GM23338 (cell line): ENCODE results near the gene XG. TPM values are rescaled to one million over a fixed set of nuclear protein-coding genes. Genes with fewer than 3 reads are reported as not detected.

ENCODE experiments used
- ATAC-seq: fragments of 200-7000 bp; cut with Tn5 transposase; 3 replicates; pipeline ENCODE4 v1.9.1; 2020
- DNase-seq: peaks from one replicate; pipeline ENCODE4 v3.0.0-alpha.2; 2015; ENCODE audit warnings: low spot score
- H2AFZ ChIP-seq: fragments of 200-600 bp; sonication (generic); 2 replicates; pipeline ENCODE4 v1.8.0; 2016; ENCODE audit warnings: antibody characterized with exemption, mild to moderate bottlenecking, moderate library complexity
- H3F3A ChIP-seq: fragments of 200-600 bp; sonication (generic); replicated peaks from 2 replicates; pipeline ENCODE4 v1.8.0; 2017; ENCODE audit warnings: antibody characterized with exemption, mixed run types, low read depth
- H3K27ac ChIP-seq: fragments of 200-600 bp; sonication (generic); 2 replicates; pipeline ENCODE4 v1.6.1; 2016; ENCODE audit warnings: low read depth
- H3K27me3 ChIP-seq: fragments of 200-600 bp; sonication (generic); 2 replicates; pipeline ENCODE4 v1.8.0; 2016; ENCODE audit warnings: mild to moderate bottlenecking, mixed run types, moderate library complexity; ENCODE audit not compliant: insufficient read depth
- H3K36me3 ChIP-seq: fragments of 200-600 bp; sonication (generic); 2 replicates; pipeline ENCODE4 v1.8.0; 2016; ENCODE audit warnings: mild to moderate bottlenecking; ENCODE audit not compliant: insufficient read depth
- H3K4me1 ChIP-seq: fragments of 200-600 bp; sonication (generic); 2 replicates; pipeline ENCODE4 v1.8.0; 2016; ENCODE audit warnings: mild to moderate bottlenecking, moderate library complexity; ENCODE audit not compliant: insufficient read depth
- H3K4me2 ChIP-seq: fragments of 200-600 bp; sonication (generic); 2 replicates; pipeline ENCODE4 v1.7.1; 2017; ENCODE audit warnings: mixed run types
- H3K4me3 ChIP-seq: fragments of 200-600 bp; sonication (generic); 2 replicates; pipeline ENCODE4 v1.6.1; 2016; ENCODE audit warnings: mixed run types
- H3K79me2 ChIP-seq: fragments of 200-600 bp; sonication (generic); replicated peaks from 2 replicates; pipeline ENCODE4 v1.8.0; 2017; ENCODE audit warnings: mild to moderate bottlenecking; ENCODE audit not compliant: insufficient read depth
- H3K9me2 ChIP-seq: fragments of 200-600 bp; sonication (generic); 2 replicates; pipeline ENCODE4 v1.8.0; 2017; ENCODE audit not compliant: insufficient read depth
- H4K20me1 ChIP-seq: fragments of 200-600 bp; sonication (generic); replicated peaks from 2 replicates; pipeline ENCODE4 v1.8.0; 2017; ENCODE audit warnings: mild to moderate bottlenecking; ENCODE audit not compliant: insufficient read depth
- H3K27ac Mint-ChIP-seq: 2 replicates; pipeline ENCODE4 v1.8.0; 2020; ENCODE audit warnings: inconsistent platforms, mild to moderate bottlenecking, moderate library complexity, mixed read lengths
- H3K27me3 Mint-ChIP-seq: 3 replicates; pipeline ENCODE4 v1.8.0; 2022; ENCODE audit warnings: low read depth, mild to moderate bottlenecking, moderate library complexity, mixed read lengths, inconsistent platforms; ENCODE audit not compliant: insufficient read depth, poor library complexity
- H3K36me3 Mint-ChIP-seq: 3 replicates; pipeline ENCODE4 v1.8.0; 2021; ENCODE audit warnings: low read depth, mild to moderate bottlenecking, inconsistent platforms, moderate library complexity, mixed read lengths
- H3K4me1 Mint-ChIP-seq: 3 replicates; pipeline ENCODE4 v1.8.0; 2020; ENCODE audit warnings: mild to moderate bottlenecking, inconsistent platforms, mixed read lengths
- H3K4me3 Mint-ChIP-seq: 3 replicates; pipeline ENCODE4 v1.8.0; 2021; ENCODE audit warnings: moderate library complexity, mild to moderate bottlenecking, inconsistent platforms, mixed read lengths
- H3K9me3 Mint-ChIP-seq: 3 replicates; pipeline ENCODE4 v1.8.0; 2020; ENCODE audit warnings: moderate library complexity, mild to moderate bottlenecking, inconsistent platforms, mixed read lengths
- CREB1 ChIP-seq: fragments of 250-450 bp; sonication (Bioruptor Pico); IDR thresholded peaks from 2 replicates; pipeline ENCODE4 v1.5.0; 2020; ENCODE audit warnings: low read depth, mild to moderate bottlenecking, moderate library complexity
- EZH2 ChIP-seq: fragments of 200-600 bp; sonication (generic); IDR thresholded peaks from one replicate; pipeline ENCODE4 v1.8.0; 2017; ENCODE audit warnings: antibody characterized with exemption, mild to moderate bottlenecking, low read depth; ENCODE audit not compliant: unreplicated experiment
- EZH2phosphoT487 ChIP-seq: fragments of 200-600 bp; sonication (generic); IDR thresholded peaks from one replicate; pipeline ENCODE4 v1.8.1; 2018; ENCODE audit warnings: antibody characterized with exemption; ENCODE audit not compliant: unreplicated experiment
- JUNB ChIP-seq: IDR thresholded peaks from one replicate; pipeline ENCODE4 v1.6.1; 2016; ENCODE audit warnings: antibody characterized with exemption; ENCODE audit not compliant: unreplicated experiment
- NANOG ChIP-seq: IDR thresholded peaks from 2 replicates; pipeline ENCODE4 v1.6.1; 2016; ENCODE audit warnings: antibody characterized with exemption, borderline replicate concordance
- POLR2AphosphoS5 ChIP-seq: IDR thresholded peaks from 2 replicates; pipeline ENCODE4 v1.6.1; 2016; ENCODE audit warnings: antibody characterized with exemption, low read depth
- STAT1 ChIP-seq: IDR thresholded peaks from one replicate; pipeline ENCODE4 v1.6.1; 2016; ENCODE audit warnings: antibody characterized with exemption; ENCODE audit not compliant: unreplicated experiment
- ZNF114 ChIP-seq: fragments of 250-450 bp; sonication (Bioruptor Pico); IDR thresholded peaks from 2 replicates; pipeline ENCODE4 v1.5.0; 2020; ENCODE audit warnings: mild to moderate bottlenecking, moderate library complexity
- ZNF331 ChIP-seq: fragments of 250-450 bp; sonication (Bioruptor Pico); IDR thresholded peaks from 2 replicates; pipeline ENCODE4 v1.5.0; 2020; ENCODE audit warnings: low read depth, mild to moderate bottlenecking, moderate library complexity
- ZNF462 ChIP-seq: fragments of 250-450 bp; sonication (Bioruptor Pico); IDR thresholded peaks from 2 replicates; pipeline ENCODE4 v1.5.0; 2020; ENCODE audit warnings: mild to moderate bottlenecking, moderate library complexity
- polyA plus RNA-seq: library from polyadenylated mRNA; unstranded; fragments of >200 nt; fragmentation: Nextera tagmentation; extraction: Ambion mirVana; gene quantifications from 2 replicates; pipeline ENCODE4 v1.2.1, GENCODE V29; 2016
- total RNA-seq: library from RNA; depleted of rRNA; stranded (reverse); fragments of >200 nt; shearing (Covaris generic); gene quantifications from 2 replicates; pipeline ENCODE4 v1.2.3, GENCODE V29; 2014
- TF ChIP-seq, protein P1 (sequence below): IDR thresholded peaks from one replicate; pipeline ENCODE4 v1.6.1; 2018; ENCODE audit warnings: antibody characterized with exemption; ENCODE audit not compliant: unreplicated experiment
- TF ChIP-seq, protein P2 (sequence below): IDR thresholded peaks from 2 replicates; pipeline ENCODE4 v1.6.1; 2016; ENCODE audit warnings: antibody characterized with exemption
- TF ChIP-seq, protein P3 (sequence below), 2 experiments: fragments of 200-600 bp in 1 of 2; sonication (generic) in 1 of 2; conservative IDR thresholded peaks; 2 replicates each; pipeline versions ENCODE4 v1.5.1 to v1.6.1; 2016 to 2017; ENCODE audit warnings: antibody characterized with exemption in 2 of 2, low read depth in 2 of 2, mild to moderate bottlenecking in 2 of 2, moderate library complexity in 1 of 2

The XG gene
- total and polyA plus RNA-seq, 2 experiments from 2014 or later = 0.28 to 0.60 TPM

GRCh38 chrX:2733286-2733685 is 18.6 kb upstream of the XG start (continued):
- TF ChIP-seq, protein P1, sequence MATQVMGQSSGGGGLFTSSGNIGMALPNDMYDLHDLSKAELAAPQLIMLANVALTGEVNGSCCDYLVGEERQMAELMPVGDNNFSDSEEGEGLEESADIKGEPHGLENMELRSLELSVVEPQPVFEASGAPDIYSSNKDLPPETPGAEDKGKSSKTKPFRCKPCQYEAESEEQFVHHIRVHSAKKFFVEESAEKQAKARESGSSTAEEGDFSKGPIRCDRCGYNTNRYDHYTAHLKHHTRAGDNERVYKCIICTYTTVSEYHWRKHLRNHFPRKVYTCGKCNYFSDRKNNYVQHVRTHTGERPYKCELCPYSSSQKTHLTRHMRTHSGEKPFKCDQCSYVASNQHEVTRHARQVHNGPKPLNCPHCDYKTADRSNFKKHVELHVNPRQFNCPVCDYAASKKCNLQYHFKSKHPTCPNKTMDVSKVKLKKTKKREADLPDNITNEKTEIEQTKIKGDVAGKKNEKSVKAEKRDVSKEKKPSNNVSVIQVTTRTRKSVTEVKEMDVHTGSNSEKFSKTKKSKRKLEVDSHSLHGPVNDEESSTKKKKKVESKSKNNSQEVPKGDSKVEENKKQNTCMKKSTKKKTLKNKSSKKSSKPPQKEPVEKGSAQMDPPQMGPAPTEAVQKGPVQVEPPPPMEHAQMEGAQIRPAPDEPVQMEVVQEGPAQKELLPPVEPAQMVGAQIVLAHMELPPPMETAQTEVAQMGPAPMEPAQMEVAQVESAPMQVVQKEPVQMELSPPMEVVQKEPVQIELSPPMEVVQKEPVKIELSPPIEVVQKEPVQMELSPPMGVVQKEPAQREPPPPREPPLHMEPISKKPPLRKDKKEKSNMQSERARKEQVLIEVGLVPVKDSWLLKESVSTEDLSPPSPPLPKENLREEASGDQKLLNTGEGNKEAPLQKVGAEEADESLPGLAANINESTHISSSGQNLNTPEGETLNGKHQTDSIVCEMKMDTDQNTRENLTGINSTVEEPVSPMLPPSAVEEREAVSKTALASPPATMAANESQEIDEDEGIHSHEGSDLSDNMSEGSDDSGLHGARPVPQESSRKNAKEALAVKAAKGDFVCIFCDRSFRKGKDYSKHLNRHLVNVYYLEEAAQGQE = no peak

GRCh38 chrX:2735270-2735669 is 16.6 kb upstream of the XG start:
- no peaks in the 10 kb centered on the region for H3K36me3 ChIP-seq
- Mint-ChIP-seq H3K9me3 (peaks cover 4% of the 10 kb centered on the region), H3K4me1 (no peaks in the 10 kb centered on the region), H3K36me3 (peaks cover 23% of the 10 kb centered on the region), H3K27ac (no peak overlapping the region), H3K27me3 (peaks cover 11% of the 10 kb centered on the region), H3K4me3 (no peak overlapping the region)
- no peak overlapping the region for H3K4me2 ChIP-seq
- no peaks in the 10 kb centered on the region for H3K27me3 ChIP-seq
- H2AFZ ChIP-seq = no peak overlapping the region
- H3K4me3 ChIP-seq = no peak overlapping the region
- H3K27ac ChIP-seq = no peak overlapping the region
- DNase-seq = no peak
- no peaks in the 10 kb centered on the region for H4K20me1 ChIP-seq
- H3K79me2 ChIP-seq = no peaks in the 10 kb centered on the region
- no peaks in the 10 kb centered on the region for H3K9me2 ChIP-seq
- H3F3A ChIP-seq = 0 out of 2 replicates have a peak, but pooled peaks cover 4% of the 10 kb centered on the region
- H3K4me1 ChIP-seq = no peaks in the 10 kb centered on the region
- no peak for ATAC-seq
- TF ChIP-seq, protein P2, sequence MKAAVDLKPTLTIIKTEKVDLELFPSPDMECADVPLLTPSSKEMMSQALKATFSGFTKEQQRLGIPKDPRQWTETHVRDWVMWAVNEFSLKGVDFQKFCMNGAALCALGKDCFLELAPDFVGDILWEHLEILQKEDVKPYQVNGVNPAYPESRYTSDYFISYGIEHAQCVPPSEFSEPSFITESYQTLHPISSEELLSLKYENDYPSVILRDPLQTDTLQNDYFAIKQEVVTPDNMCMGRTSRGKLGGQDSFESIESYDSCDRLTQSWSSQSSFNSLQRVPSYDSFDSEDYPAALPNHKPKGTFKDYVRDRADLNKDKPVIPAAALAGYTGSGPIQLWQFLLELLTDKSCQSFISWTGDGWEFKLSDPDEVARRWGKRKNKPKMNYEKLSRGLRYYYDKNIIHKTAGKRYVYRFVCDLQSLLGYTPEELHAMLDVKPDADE = no peak
- TF ChIP-seq EZH2phosphoT487 (no peak), ZNF462 (CRISPR knock-in tag) (no peak), POLR2AphosphoS5 (no peak), CREB1 (CRISPR knock-in tag) (no peak), NANOG (no peak), STAT1 (no peak), JUNB (no peak), ZNF331 (CRISPR knock-in tag) (no peak), ZNF114 (no peak), EZH2 (no peak)
- TF ChIP-seq, protein P3, sequence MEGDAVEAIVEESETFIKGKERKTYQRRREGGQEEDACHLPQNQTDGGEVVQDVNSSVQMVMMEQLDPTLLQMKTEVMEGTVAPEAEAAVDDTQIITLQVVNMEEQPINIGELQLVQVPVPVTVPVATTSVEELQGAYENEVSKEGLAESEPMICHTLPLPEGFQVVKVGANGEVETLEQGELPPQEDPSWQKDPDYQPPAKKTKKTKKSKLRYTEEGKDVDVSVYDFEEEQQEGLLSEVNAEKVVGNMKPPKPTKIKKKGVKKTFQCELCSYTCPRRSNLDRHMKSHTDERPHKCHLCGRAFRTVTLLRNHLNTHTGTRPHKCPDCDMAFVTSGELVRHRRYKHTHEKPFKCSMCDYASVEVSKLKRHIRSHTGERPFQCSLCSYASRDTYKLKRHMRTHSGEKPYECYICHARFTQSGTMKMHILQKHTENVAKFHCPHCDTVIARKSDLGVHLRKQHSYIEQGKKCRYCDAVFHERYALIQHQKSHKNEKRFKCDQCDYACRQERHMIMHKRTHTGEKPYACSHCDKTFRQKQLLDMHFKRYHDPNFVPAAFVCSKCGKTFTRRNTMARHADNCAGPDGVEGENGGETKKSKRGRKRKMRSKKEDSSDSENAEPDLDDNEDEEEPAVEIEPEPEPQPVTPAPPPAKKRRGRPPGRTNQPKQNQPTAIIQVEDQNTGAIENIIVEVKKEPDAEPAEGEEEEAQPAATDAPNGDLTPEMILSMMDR (conservative IDR thresholded peaks at IDR 0.05; ENCODE audit: low read depth in 2 of 2) = no peak
